Nephron progenitor cell (in vitro differentiated cells): ENCODE data around the gene TPX2.
A peak's percentile ranks its signal among the peaks of the same experiment; 100 is the strongest.

Experiments used
- DNase-seq: peaks from one replicate; pipeline ENCODE4 v3.0.0; 2021
- H3K27ac Mint-ChIP-seq: 2 replicates; pipeline ENCODE4 v1.8.0; 2021; ENCODE audit warnings: mild to moderate bottlenecking, moderate library complexity, mixed read lengths
- H3K27me3 Mint-ChIP-seq: 2 replicates; pipeline ENCODE4 v1.8.0; 2021; ENCODE audit warnings: mild to moderate bottlenecking, low read depth, mixed read lengths; ENCODE audit not compliant: poor library complexity
- H3K36me3 Mint-ChIP-seq: 2 replicates; pipeline ENCODE4 v1.8.0; 2021; ENCODE audit warnings: low read depth, mixed read lengths
- H3K4me1 Mint-ChIP-seq: 2 replicates; pipeline ENCODE4 v1.8.0; 2021; ENCODE audit warnings: mixed read lengths
- H3K4me3 Mint-ChIP-seq: 2 replicates; pipeline ENCODE4 v1.8.0; 2021; ENCODE audit warnings: mild to moderate bottlenecking, moderate library complexity, mixed read lengths
- H3K9me3 Mint-ChIP-seq: 2 replicates; pipeline ENCODE4 v1.8.0; 2021; ENCODE audit warnings: mild to moderate bottlenecking, moderate library complexity, mixed read lengths
- TF ChIP-seq, protein P1 (sequence below): fragments of 200-600 bp; sonication (generic); IDR thresholded peaks from 2 replicates; pipeline ENCODE4 v1.5.0; 2021; ENCODE audit warnings: antibody characterized with exemption

The TPX2 gene

DNA sequence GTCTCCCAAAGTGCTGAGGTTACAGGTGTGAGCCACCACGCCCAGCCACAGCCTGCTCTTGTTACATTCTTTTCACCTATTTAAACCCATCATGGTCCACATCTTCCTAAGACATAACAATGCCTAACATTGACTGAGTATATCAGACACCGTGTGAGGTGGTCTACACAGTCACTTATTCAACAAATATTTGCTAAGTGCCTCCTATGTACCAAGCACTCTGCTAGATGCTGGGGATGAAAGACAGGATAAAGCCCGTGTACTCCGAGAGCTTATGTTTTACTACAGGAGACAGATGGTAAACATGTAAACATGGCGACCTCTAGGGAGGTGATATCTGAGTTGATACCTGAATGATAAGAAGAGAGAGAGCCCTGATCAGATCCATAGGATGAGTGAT is 29.2 kb upstream of the TPX2 start:
- no peaks in the 10 kb centered on the region for H3K27me3 Mint-ChIP-seq
- TF ChIP-seq, protein P1, sequence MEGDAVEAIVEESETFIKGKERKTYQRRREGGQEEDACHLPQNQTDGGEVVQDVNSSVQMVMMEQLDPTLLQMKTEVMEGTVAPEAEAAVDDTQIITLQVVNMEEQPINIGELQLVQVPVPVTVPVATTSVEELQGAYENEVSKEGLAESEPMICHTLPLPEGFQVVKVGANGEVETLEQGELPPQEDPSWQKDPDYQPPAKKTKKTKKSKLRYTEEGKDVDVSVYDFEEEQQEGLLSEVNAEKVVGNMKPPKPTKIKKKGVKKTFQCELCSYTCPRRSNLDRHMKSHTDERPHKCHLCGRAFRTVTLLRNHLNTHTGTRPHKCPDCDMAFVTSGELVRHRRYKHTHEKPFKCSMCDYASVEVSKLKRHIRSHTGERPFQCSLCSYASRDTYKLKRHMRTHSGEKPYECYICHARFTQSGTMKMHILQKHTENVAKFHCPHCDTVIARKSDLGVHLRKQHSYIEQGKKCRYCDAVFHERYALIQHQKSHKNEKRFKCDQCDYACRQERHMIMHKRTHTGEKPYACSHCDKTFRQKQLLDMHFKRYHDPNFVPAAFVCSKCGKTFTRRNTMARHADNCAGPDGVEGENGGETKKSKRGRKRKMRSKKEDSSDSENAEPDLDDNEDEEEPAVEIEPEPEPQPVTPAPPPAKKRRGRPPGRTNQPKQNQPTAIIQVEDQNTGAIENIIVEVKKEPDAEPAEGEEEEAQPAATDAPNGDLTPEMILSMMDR = no peak
- H3K4me3 Mint-ChIP-seq = no peak overlapping the region
- no peaks in the 10 kb centered on the region for H3K9me3 Mint-ChIP-seq
- DNase-seq = no peak
- H3K27ac Mint-ChIP-seq = peak overlapping the region; percentile 50
- H3K36me3 Mint-ChIP-seq = peaks cover 45% of the 10 kb centered on the region
- H3K4me1 Mint-ChIP-seq = peaks cover 19% of the 10 kb centered on the region

DNA sequence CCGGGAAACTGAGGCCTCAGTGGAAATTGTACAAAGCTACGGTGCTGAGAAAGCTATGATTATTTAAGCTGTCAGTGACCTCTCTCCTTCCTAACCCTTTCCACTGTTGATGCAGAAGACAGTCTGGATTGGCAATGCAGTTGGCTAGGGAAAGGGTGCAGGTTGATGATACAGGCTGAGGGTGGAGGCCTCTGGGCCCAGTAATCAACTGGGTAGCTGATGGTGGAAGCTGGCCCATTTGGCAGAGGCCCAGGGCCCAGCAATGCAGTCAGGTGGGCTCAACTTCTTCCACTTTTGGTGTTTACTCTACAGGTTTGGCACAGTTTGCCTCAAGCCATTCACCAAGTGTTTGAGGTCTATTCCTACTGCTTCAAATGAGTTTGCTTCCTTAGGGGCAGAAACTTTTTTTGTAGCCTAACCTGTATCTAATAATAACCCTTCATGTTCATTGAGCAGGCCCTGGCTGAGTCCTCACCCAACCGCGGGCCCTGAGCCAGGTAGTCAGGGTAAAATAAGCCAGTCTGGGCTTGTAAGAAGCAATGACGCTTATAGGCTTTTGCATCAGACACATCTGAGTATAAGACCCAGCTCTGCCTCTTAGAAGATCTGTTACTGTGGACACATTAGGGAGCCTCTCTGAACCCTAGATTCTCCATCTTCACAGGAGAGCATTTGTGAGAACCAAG is 28.5 kb upstream of the TPX2 start:
- H3K9me3 Mint-ChIP-seq = no peaks in the 10 kb centered on the region
- TF ChIP-seq, protein P1 = no peak
- H3K36me3 Mint-ChIP-seq = peaks cover 51% of the 10 kb centered on the region
- no peak overlapping the region for H3K27ac Mint-ChIP-seq
- no peak overlapping the region for H3K4me3 Mint-ChIP-seq
- no peak for DNase-seq
- no peaks in the 10 kb centered on the region for H3K27me3 Mint-ChIP-seq
- peaks cover 21% of the 10 kb centered on the region for H3K4me1 Mint-ChIP-seq

DNA sequence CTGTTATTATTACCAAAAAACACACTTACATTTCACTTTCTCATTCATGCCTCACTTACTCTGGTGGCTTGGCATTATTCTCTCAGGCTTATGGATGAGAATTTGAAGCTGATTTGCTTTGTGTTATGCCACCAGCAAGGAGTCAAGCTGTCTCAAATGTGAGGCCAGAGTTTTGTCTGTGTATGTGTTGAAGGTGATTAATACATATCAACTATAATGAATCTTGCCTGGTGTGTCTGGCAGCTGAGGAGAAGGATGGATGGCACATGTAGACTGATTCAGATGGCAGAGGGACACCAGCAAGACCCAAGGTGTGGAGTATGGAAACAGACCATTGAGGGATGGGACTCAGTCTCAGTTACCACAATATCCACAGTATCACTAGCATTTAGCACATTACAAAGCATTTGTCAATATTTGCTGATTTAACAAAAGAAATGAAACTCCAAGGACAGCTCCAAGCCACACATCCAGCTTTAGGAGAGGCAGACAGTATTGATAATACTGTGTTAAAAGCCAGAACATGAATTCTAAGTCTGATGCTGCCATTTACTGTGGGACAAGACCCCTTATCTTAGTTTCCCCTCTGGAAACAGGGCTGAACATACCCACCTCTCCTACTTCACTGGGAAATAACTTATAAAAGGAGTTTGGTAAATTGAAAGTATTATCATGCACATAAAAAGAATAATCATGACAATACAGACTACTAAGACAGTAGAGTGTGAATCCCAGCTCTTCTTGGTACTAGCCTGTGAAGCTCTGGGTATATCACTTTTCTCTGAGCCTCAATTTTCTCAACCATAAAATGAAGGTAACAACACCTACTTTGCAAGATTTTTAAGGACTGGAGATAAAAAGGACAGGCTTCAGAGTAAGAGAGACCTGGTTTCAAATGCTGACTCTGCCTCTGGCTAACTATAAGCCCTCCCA is 27.6 kb upstream of the TPX2 start:
- Mint-ChIP-seq H3K4me1 (peaks cover 30% of the 10 kb centered on the region), H3K27me3 (no peaks in the 10 kb centered on the region), H3K9me3 (no peaks in the 10 kb centered on the region), H3K4me3 (no peak overlapping the region), H3K27ac (no peak overlapping the region), H3K36me3 (peaks cover 56% of the 10 kb centered on the region)
- TF ChIP-seq, protein P1 = no peak
- DNase-seq = no peak

DNA sequence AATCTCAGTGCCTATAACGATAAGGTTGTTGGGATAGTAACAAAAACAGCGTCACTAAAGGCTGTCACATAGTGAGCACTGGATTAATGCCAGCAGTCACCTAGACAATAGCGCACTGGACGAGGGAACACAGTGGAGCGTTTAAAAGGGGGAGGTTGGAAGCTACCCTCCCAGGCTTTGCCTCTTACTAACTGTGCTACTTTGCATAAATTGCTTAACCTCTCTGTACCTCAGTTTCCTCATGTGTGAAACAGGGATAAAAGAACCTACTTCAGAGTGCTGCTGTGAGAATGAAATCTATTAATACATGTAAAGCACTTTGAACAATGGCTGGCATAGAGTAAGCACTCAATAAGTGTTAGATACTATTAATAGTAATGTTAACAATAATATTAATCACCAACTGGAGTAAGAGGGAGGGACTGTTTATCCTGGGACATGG is 27.0 kb upstream of the TPX2 start:
- Mint-ChIP-seq H3K36me3 (peaks cover 56% of the 10 kb centered on the region), H3K27me3 (no peaks in the 10 kb centered on the region), H3K9me3 (no peaks in the 10 kb centered on the region), H3K4me3 (no peak overlapping the region), H3K27ac (no peak overlapping the region), H3K4me1 (peaks cover 37% of the 10 kb centered on the region)
- no peak for DNase-seq
- TF ChIP-seq, protein P1 = no peak

DNA sequence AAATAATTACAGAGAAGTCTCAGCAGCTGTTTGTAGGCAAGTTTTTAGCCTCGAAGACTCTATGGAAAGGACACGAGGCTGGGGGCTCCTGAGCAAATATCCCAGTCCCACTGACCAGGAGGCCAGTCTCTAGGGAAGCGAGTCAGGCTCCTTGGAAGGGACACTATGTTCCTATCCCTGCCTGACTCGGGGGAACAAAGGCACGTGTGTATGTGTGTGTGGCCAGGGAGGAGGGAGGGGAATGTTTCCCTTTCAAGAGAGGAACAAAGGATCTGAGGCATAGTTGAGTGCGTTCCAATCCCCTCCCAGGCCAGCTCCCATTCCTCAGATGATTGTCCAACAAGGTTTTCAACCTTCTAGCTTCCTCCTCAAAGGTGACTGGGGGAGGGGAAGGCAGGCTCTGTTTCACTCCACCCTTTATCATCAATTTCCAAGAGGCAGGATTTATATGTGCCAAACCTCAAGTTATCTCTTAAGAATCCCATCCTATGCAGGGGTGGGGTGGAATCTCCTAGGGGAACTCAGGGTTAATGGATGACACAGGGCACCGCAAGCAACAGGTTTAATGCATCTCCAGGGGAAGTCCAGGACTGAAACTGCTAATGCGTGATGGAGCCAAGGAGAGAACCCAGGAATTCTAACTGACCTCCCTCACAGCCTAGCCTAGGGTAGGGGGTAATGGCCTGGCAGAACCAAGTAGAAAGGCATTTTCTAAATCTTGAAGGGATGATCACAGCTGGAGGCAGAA is 26.4 kb upstream of the TPX2 start:
- TF ChIP-seq, protein P1 = no peak
- Mint-ChIP-seq H3K4me1 (peaks cover 40% of the 10 kb centered on the region), H3K4me3 (peak overlapping the region; percentile 59), H3K9me3 (no peaks in the 10 kb centered on the region), H3K36me3 (peaks cover 53% of the 10 kb centered on the region), H3K27ac (peak overlapping the region; percentile 91), H3K27me3 (no peaks in the 10 kb centered on the region)
- no peak for DNase-seq
